Measurements from ENCODE around the gene BTN2A1. TPM values are rescaled to one million over a fixed set of nuclear protein-coding genes. Genes with fewer than 3 reads are reported as not detected.
A peak's percentile ranks its signal among the peaks of the same experiment; 100 is the strongest.

BTN2A1 gene
- total RNA-seq, 1 experiment from 2014 or later: 22.9 TPM

DNA sequence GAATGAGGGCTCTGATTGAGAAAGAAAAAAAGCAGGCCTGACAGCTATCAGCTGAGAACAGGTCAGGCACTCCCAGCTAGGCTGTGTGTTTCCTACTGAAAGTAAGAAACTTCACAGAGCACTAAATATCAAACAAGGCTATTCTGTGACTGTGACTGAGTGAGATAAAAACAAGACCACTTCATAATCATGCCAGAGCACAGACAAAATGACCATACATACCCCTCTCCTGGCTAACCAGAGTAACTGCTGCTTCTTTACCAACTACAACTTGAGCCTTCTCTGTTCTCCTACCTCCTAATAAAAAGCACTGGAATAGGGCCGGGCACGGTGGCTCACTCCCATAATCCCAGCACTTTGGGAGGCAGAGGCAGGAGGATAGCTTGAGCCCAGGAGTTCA is 35.5 kb downstream of the BTN2A1 start:
- DNase-seq (ENCODE audit: low read depth): peak; percentile 34

DNA sequence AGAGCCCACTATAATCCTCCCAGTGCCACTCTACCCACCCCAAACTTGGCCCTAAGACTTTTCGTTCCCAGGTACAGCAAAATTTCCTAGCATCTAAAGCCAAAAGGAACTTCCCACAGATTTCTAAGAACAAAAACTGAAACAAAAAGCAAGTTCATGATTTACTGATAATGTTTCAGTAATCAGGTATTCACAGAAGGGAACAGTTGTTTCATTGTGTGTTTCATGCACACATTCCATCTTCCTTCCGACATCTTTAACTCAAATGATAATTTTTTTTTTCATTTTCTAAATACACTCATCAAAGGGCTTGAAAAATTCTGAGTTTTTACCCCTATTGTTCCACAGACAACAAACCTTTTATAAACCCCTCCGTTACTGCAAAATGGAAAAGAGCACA is 36.4 kb downstream of the BTN2A1 start:
- no peak for DNase-seq (ENCODE audit: low read depth)

DNA sequence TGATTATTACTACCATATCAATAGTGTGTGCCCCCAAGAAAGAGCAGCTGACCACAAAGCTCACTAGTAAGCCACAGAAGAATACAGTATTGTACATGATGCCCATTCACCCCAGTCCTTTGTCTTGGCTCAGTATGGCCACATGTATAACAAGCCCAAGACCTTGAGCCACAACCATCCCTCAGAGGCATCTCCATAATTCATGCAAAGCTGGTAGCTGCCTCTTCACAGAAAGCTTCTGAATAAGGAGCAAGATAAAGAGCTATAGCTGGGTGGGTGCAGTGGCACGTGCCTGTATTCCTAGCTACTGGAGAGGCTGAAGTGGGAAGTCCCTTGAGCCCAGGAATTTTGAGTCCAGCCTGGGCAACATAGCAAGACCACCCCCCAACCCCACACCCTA is 37.5 kb downstream of the BTN2A1 start:
- no peak for DNase-seq (ENCODE audit: low read depth)

DNA sequence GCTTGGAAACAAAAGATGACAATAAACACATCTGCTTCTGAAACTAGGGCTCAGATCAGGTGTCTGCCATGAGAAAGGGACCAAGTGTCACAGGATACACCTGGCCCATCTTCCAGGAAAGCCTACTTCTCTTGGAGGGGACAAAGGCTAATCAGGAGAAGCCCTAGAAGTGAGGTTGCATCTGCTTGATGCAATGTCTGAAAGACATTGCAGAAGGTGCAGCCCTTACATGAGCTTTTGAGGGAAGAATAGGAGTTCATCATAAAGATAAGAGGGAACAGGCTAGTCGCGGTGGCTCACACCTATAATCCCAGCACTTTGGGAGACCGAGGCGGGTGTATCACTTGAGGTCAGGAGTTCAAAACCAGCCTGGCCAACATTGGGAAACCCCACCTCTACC is 39.9 kb downstream of the BTN2A1 start:
- DNase-seq (ENCODE audit: low read depth): no peak

- no peak for DNase-seq (ENCODE audit: low read depth)
Measured at GRCh38 chr6:26500102-26500501, 42.3 kb downstream of the BTN2A1 start, which contains the start of gene BTN1A1. TSS of gene BTN1A1 (plus strand) at chr6:26500303. CDS start at chr6:26501287, 984 bp downstream.

- no peak for DNase-seq (ENCODE audit: low read depth)
Measured at GRCh38 chr6:26501482-26501986, 43.8 kb downstream of the BTN2A1 start.

GRCh38 chr6:26502165-26502564 is 44.4 kb downstream of the BTN2A1 start:
- DNase-seq (ENCODE audit: low read depth): no peak

- no peak for DNase-seq (ENCODE audit: low read depth)
Measured at GRCh38 chr6:26502626-26503025, 44.9 kb downstream of the BTN2A1 start.

- no peak for DNase-seq (ENCODE audit: low read depth)
Measured at GRCh38 chr6:26507658-26508057, 49.9 kb downstream of the BTN2A1 start.

- peak; percentile 35 for DNase-seq (ENCODE audit: low read depth)
Measured at GRCh38 chr6:26511033-26511432, 53.3 kb downstream of the BTN2A1 start.

- no peak for DNase-seq (ENCODE audit: low read depth)
Measured at GRCh38 chr6:26514984-26515383, 57.2 kb downstream of the BTN2A1 start.

GRCh38 chr6:26516481-26517427 is 59.0 kb downstream of the BTN2A1 start:
- no peak for DNase-seq (ENCODE audit: low read depth)

Other genes starting within 250 kb of the BTN2A1 start
- 14.4 and 29.7 TPM in 2 replicates for gene BTN3A2, start 92.8 kb upstream of the BTN2A1 start, total RNA-seq (2014; rRNA removed)
- 4.5 and 7.5 TPM in 2 replicates for gene BTN2A2, start 74.8 kb upstream of the BTN2A1 start, total RNA-seq (2014; rRNA removed)
- gene BTN3A1, start 55.7 kb upstream of the BTN2A1 start, total RNA-seq (2014; rRNA removed): 6.7 and 10.8 TPM in 2 replicates
- 9.8 and 12.2 TPM in 2 replicates for gene BTN3A3, start 17.5 kb upstream of the BTN2A1 start, total RNA-seq (2014; rRNA removed)
- not detected in 2 replicates for gene BTN1A1, start 42.3 kb downstream of the BTN2A1 start, total RNA-seq (2014; rRNA removed)
- gene HMGN4, start 80.4 kb downstream of the BTN2A1 start, total RNA-seq (2014; rRNA removed): 72.8 and 96.6 TPM in 2 replicates
- gene ABT1, start 139.0 kb downstream of the BTN2A1 start, total RNA-seq (2014; rRNA removed): 16.7 and 20.6 TPM in 2 replicates
- gene ZNF322, start 201.8 kb downstream of the BTN2A1 start, total RNA-seq (2014; rRNA removed): 18.0 and 18.1 TPM in 2 replicates

All from LHCN-M2 (cell line).